Astrocyte (in vitro differentiated cells and primary cell): ENCODE data around the gene COL4A5.

Experiments used
- EZH2 ChIP-seq: IDR thresholded peaks from 2 replicates; pipeline ENCODE4 v1.6.1; 2012; ENCODE audit warnings: mild to moderate bottlenecking, low read length, inconsistent platforms; ENCODE audit not compliant: insufficient read depth
- TF ChIP-seq, protein P1 (sequence below): IDR thresholded peaks from 2 replicates; pipeline ENCODE4 v1.5.1; 2011; ENCODE audit warnings: low read depth, mild to moderate bottlenecking, inconsistent platforms, low read length, moderate library complexity; ENCODE audit not compliant: insufficient read depth

DNA sequence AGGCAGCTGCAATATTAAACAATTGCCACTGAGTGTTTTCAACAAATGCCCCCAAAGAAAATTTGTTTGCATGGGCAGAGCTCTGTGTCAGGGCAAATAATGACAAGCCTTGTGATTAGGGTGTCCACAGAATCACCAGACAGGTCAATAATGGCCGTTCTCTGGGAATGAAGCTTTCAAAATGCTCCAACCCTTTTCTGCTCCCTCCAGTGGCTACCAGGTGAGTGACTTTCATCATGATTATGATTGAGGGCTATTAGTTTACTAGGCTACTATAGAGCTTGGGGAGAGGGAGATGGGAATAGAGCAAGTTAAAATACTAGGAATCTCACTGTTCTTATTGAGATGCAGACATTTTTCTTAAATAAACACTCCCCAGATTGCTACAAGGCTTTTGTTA is 273.2 kb downstream of the COL4A5 start:
- TF ChIP-seq, protein P1, sequence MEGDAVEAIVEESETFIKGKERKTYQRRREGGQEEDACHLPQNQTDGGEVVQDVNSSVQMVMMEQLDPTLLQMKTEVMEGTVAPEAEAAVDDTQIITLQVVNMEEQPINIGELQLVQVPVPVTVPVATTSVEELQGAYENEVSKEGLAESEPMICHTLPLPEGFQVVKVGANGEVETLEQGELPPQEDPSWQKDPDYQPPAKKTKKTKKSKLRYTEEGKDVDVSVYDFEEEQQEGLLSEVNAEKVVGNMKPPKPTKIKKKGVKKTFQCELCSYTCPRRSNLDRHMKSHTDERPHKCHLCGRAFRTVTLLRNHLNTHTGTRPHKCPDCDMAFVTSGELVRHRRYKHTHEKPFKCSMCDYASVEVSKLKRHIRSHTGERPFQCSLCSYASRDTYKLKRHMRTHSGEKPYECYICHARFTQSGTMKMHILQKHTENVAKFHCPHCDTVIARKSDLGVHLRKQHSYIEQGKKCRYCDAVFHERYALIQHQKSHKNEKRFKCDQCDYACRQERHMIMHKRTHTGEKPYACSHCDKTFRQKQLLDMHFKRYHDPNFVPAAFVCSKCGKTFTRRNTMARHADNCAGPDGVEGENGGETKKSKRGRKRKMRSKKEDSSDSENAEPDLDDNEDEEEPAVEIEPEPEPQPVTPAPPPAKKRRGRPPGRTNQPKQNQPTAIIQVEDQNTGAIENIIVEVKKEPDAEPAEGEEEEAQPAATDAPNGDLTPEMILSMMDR = no peak
- TF ChIP-seq EZH2 = no peak
